IMR-90 (cell line): Measurements from ENCODE around the gene NCKIPSD.

Experiments used
- CEBPB ChIP-seq: IDR thresholded peaks from 2 replicates; pipeline ENCODE4 v1.6.1; 2012; ENCODE audit warnings: low read depth, low read length, improper control_type of control experiment
- FOS ChIP-seq: fragments of 150-350 bp; IDR thresholded peaks from 2 replicates; pipeline ENCODE4 v1.6.1; 2016; ENCODE audit warnings: low read depth, low read length
- MAZ ChIP-seq: IDR thresholded peaks from 2 replicates; pipeline ENCODE4 v1.6.1; 2012; ENCODE audit warnings: low read depth, mild to moderate bottlenecking, low read length, improper control_type of control experiment, moderate library complexity, borderline replicate concordance
- MXI1 ChIP-seq: IDR thresholded peaks from 2 replicates; pipeline ENCODE4 v1.6.1; 2012; ENCODE audit warnings: low read depth, mild to moderate bottlenecking, low read length, moderate library complexity, borderline replicate concordance
- TF ChIP-seq, protein P1 (sequence below): conservative IDR thresholded peaks from 2 replicates; pipeline ENCODE4 v1.5.1; 2012; ENCODE audit warnings: mild to moderate bottlenecking, low read depth, low read length, improper control_type of control experiment

GRCh38 chr3:48656841-48657281 lies 28.9 kb downstream of the NCKIPSD start:
- TF ChIP-seq, protein P1, sequence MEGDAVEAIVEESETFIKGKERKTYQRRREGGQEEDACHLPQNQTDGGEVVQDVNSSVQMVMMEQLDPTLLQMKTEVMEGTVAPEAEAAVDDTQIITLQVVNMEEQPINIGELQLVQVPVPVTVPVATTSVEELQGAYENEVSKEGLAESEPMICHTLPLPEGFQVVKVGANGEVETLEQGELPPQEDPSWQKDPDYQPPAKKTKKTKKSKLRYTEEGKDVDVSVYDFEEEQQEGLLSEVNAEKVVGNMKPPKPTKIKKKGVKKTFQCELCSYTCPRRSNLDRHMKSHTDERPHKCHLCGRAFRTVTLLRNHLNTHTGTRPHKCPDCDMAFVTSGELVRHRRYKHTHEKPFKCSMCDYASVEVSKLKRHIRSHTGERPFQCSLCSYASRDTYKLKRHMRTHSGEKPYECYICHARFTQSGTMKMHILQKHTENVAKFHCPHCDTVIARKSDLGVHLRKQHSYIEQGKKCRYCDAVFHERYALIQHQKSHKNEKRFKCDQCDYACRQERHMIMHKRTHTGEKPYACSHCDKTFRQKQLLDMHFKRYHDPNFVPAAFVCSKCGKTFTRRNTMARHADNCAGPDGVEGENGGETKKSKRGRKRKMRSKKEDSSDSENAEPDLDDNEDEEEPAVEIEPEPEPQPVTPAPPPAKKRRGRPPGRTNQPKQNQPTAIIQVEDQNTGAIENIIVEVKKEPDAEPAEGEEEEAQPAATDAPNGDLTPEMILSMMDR, result no peak
- no peak for TF ChIP-seq MXI1
- no peak for TF ChIP-seq CEBPB
- TF ChIP-seq MAZ, result no peak
- no peak for TF ChIP-seq FOS
